RKO (cell line): Measurements from ENCODE around the gene IL18BP.

Experiments
- DNase-seq: peaks from one replicate; pipeline ENCODE4 v3.0.0-alpha.2; 2016; ENCODE audit warnings: low spot score

The IL18BP gene

DNA sequence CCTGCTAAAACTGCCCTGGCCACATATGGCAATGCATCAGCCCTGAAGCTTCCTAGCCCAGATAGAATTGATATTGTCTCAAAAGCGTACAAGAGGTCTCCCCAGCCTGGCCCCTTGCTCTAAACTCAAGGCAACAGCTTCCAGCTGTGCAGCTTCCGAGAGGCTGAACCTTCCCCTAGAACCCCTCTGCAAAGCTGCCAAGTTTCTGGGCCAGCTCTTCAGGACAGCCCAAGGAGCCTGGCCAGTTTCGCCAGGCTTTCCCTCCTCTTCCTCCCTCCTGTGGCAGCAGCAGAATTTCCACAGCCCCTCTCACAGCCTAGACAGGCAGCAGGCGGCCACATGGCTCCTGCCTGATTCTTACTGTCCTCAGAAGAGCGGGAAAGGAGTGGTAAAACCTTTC is 47.1 kb downstream of the IL18BP start:
- DNase-seq, result no peak

DNA sequence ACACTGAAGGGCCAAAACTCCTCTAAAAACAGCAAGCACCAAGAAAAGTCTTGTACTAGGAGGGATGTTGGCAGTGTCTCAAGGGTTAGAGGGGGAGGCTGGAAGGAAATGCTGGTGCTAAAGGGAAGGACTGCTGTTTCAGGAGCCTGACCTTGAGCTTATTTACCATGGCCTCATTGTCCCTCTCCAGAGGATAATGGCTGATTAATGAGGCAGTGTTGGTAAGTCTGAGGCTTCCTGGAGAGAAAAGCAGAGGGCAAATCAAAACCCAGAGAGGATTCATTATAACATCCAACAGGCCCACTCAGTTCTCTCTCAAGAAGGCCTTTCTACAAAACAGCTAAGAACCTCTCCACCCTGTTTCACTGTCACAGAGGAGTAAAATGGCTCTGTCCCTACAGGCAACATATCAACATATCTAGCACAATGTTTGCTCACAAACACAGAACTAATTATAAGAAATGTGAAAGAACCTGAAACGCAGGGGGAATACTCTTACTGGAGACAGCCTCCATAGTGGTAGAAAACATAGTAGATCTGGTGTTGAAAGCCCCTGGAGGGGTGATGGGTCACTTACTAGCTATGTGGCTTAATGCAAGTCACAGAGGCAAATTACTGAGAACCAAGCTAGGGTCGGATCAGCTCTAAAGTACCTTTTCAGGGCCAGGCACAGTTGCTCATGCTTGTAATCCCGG is 50.2 kb downstream of the IL18BP start:
- no peak for DNase-seq
